ENCODE results near the gene KSR2.

KSR2 gene

DNA sequence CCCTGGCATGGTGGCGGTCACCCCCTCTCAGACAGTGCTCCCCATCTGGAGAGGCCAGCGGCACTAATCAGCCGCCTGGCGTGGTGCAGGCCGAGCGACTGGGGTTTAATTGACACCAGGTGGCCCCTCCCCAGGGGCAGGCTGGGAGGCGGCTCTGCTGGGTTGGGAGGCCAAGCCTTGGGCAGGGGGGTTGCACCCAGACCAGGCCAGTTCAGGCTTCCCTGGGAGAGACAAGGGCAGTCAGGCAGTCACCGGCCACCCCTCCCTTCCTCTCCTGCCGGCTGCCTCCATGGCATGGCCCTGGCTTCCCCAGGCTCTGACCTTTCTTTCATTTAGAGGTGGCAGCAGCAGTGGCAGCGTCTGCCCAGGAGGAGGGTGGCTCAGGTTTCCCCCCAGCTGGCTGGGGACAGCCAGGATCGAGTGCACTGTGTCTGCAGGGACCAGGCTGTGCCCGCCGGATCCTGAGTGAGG is 529.2 kb downstream of the KSR2 start:
- no peak overlapping the region for H3K4me3 ChIP-seq (ENCODE audit: low read depth, low read length)
- TF ChIP-seq, protein P1, sequence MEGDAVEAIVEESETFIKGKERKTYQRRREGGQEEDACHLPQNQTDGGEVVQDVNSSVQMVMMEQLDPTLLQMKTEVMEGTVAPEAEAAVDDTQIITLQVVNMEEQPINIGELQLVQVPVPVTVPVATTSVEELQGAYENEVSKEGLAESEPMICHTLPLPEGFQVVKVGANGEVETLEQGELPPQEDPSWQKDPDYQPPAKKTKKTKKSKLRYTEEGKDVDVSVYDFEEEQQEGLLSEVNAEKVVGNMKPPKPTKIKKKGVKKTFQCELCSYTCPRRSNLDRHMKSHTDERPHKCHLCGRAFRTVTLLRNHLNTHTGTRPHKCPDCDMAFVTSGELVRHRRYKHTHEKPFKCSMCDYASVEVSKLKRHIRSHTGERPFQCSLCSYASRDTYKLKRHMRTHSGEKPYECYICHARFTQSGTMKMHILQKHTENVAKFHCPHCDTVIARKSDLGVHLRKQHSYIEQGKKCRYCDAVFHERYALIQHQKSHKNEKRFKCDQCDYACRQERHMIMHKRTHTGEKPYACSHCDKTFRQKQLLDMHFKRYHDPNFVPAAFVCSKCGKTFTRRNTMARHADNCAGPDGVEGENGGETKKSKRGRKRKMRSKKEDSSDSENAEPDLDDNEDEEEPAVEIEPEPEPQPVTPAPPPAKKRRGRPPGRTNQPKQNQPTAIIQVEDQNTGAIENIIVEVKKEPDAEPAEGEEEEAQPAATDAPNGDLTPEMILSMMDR (IDR thresholded peaks at IDR 0.05; ENCODE audit: insufficient read depth, low read depth, low read length, missing control alignments), result no peak
- no peak for DNase-seq (ENCODE audit: low read depth)

DNA sequence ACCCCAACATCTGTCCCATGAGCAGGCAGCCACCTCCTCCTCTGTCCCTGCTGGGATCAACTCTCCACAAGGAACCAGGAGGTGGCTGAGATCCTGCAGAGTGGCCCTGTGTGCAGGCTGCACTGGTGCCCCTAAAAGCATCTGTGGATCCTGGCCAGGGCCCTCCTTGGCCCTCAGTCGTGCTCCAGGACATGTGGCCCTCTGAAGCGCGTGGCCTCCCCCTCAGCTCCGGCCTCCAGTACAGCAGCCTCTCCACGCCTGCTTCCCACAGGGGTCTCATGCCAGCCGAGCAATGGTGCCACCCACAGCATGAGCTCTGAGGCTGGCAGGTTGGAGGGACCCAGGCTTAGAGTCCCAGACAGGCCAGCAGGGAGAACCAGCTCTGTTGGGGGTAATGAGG is 530.0 kb downstream of the KSR2 start:
- TF ChIP-seq, protein P1 (IDR thresholded peaks at IDR 0.05; ENCODE audit: insufficient read depth, low read depth, low read length, missing control alignments), result no peak
- no peak for DNase-seq (ENCODE audit: low read depth)
- no peak overlapping the region for H3K4me3 ChIP-seq (ENCODE audit: low read depth, low read length)

DNA sequence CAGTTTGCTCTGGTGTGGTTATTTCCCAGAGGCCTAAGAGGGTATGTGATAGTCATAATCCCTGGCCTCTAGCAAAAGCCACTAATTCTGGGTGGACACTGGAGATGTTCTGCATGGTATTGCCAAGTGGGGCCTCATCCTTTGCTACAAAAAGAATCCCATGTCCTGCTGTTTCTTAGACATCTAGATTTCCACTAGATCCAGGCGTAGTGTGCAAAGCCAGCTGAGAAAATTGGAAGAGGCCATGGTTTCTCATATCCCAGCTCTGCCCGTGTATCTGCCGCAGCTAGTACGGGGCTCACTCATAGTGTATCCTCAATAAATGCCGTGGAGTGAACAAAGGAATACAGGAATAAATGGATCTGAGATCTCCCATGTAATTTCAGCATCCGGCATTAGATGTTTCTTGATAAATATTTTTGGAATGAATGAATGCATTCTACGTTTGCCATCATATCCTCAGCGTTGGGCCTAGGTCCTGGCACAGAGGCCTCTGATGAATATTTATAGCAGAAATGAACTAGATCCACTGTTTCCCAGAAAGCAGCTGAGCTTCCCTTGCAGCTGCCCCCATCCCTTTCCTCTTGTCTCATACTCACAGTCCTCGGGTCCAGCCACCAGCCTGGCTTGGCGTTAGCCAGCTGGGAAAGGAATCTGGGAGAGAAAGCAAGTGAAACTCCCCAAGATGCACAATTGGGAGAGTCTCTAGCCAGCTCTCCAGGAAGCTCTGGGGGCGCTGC is 531.1 kb downstream of the KSR2 start:
- TF ChIP-seq, protein P1 (IDR thresholded peaks at IDR 0.05; ENCODE audit: insufficient read depth, low read depth, low read length, missing control alignments), result no peak
- DNase-seq (ENCODE audit: low read depth), result no peak
- no peak overlapping the region for H3K4me3 ChIP-seq (ENCODE audit: low read depth, low read length)

DNA sequence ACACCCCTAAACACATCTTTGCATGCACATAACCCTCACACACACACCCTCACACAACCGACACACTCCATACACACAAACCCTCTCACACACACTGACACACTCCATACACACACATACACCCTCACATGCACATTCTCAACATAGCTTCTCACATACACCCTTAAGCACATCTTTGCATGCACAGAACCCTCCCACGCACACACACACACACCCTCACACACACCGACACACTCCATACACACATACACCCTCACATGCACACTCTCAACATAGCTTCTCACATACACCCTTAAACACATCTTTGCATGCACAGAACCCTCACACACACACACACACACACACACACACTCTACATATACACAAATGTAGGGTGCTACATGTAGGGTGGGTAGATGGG is 534.9 kb downstream of the KSR2 start:
- TF ChIP-seq, protein P1 (IDR thresholded peaks at IDR 0.05; ENCODE audit: insufficient read depth, low read depth, low read length, missing control alignments), result no peak
- H3K4me3 ChIP-seq (ENCODE audit: low read depth, low read length), result no peak overlapping the region
- no peak for DNase-seq (ENCODE audit: low read depth)

DNA sequence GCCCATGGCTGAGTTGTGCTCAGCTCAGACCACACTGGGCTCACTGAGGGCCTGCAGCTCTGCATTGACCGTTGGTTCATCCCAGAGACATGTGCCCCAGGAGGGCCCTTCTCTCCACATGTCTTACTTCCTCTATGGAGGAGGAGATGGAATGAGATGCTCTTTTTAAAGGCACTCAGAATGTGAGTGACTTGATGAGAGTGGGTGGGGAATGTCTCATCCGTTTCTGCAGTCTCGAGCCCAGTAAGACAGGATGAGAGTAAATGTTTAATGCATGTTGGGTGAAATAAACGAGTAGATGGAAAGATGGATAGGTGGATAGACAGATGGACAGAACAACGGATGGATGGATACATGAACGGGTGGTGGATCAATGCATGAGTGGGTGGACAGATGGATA is 538.5 kb downstream of the KSR2 start:
- H3K4me3 ChIP-seq (ENCODE audit: low read depth, low read length), result no peak overlapping the region
- TF ChIP-seq, protein P1 (IDR thresholded peaks at IDR 0.05; ENCODE audit: insufficient read depth, low read depth, low read length, missing control alignments), result no peak
- no peak for DNase-seq (ENCODE audit: low read depth)

DNA sequence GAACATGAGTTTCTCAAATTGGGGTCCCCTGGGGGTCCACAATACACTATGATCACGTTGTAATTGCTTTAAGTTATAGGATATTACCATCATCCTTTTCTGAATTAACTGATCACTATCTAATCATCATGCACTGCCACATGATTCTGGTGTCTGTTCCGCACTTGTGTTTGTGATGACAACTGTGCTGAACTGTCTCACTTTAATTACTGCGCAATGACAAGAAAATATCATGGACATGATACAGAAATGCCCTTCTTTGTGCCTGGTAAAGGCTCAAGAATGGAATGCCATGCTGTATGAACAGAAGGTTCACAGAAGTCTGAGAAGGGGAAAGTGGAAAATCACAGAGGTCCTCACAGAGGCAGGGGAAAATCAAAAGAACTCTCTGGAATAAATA is 541.6 kb downstream of the KSR2 start:
- no peak for DNase-seq (ENCODE audit: low read depth)
- TF ChIP-seq, protein P1 (IDR thresholded peaks at IDR 0.05; ENCODE audit: insufficient read depth, low read depth, low read length, missing control alignments), result no peak
- no peak overlapping the region for H3K4me3 ChIP-seq (ENCODE audit: low read depth, low read length)

DNA sequence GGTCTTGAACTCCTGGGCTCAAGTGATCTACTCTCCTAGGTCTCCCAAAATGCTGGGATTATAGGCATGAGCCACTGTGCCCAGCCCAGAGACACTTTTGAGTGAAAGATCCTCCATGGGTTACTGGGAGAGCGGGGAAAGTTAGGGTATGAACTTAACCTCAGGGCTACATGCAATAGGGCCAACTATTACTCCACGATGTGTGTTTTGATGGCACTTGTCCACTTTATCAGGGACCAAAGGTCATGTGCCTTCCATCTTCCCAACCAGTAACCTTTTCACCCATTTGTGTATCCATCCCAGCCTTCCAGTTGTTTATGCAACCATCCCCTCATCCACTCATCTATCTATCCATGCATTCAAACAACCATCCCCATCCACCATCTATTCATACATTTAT is 546.8 kb downstream of the KSR2 start:
- no peak for DNase-seq (ENCODE audit: low read depth)
- H3K4me3 ChIP-seq (ENCODE audit: low read depth, low read length), result no peak overlapping the region
- TF ChIP-seq, protein P1 (IDR thresholded peaks at IDR 0.05; ENCODE audit: insufficient read depth, low read depth, low read length, missing control alignments), result no peak
